ENCODE results near the gene SLC25A17.
"Not testable (repeated sequence)": the region's sequence is repeated elsewhere in the genome, so short reads cannot be mapped to it uniquely, and the experiment has no call there.

The SLC25A17 gene

GRCh38 chr22:40751250-40751649 lies 67.9 kb downstream of the SLC25A17 start:
- DNase-seq: no peak

- DNase-seq: no peak
Measured at GRCh38 chr22:40749829-40750228, 69.3 kb downstream of the SLC25A17 start.

DNA sequence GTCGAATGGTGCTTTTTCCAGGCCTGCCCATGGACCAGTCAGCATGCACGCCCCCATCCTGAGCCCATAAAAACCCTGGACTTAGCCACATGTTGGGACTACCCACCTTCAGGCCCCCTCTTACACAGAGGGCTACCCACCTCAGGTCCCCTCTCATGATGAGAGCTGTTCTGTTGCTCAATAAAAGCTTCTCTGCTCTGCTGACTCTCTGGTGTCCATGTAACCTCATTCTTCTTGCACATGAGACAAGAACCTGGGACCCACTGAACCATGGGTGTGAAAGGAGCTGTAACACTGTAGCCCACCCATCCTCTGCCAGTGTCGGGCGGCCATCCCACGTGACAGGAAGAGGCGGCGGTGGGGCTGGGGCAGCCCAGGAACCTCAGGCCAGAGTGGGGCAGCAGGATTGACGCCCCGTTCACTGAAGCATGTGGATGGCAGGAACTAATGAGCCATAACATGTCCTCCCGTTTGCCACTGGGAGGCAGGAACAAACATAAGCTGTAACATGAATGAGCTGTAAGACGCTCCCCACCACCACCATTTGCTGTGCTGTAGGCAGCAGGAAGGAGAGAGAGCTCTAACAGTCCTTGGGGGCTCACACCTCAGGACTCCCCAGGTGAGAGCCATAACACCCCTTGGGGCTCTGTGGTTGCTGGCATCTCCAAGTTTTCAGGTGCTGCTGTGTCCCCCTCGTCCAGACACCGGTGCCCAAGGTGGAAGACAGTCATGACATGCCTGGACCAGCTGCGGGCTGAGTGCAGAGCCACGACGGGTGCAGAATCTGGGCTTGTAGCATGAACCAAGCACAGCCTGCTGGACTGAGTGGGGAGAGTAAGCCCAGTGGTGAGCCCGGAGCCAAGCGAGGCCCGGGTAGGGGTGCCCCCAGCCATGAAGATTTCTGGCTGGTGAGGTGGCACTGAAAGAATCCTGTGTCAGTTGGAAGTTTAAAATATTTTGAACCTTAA lies 70.5 kb downstream of the SLC25A17 start:
- DNase-seq: no peak

GRCh38 chr22:40747361-40747760 lies 71.8 kb downstream of the SLC25A17 start:
- DNase-seq: no peak

DNA sequence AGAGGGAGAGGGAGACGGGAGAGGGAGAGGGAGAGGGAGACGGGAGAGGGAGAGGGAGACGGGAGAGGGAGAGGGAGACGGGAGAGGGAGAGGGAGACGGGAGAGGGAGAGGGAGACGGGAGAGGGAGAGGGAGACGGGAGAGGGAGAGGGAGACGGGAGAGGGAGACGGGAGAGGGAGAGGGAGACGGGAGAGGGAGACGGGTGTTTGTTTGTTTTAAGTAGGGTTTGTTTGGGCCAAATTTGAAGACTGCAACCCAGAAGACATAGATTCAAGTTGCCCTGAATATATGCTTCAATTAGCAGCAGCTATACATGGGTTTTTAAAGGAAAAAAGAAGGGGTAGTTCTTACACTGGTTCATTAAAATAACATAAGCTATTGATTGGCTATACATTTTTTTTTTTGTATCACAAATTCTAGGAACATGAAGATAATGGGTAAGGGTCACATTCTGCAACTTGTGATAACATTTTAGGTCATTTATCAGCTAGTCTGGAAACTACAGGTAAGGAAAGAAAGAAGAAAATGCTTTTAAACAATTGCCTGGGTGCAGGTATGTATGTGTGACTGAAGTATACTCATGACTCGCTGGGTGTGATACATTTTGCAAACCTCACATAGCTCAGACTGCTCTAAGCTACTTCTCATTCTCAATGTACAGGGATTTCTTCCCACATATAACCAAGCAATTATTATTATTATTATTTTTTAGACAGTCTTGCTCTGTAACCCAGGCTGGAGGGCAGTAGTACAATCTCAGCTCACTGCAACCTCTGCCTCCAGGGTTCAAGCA lies 72.5 kb downstream of the SLC25A17 start:
- no peak for DNase-seq

DNA sequence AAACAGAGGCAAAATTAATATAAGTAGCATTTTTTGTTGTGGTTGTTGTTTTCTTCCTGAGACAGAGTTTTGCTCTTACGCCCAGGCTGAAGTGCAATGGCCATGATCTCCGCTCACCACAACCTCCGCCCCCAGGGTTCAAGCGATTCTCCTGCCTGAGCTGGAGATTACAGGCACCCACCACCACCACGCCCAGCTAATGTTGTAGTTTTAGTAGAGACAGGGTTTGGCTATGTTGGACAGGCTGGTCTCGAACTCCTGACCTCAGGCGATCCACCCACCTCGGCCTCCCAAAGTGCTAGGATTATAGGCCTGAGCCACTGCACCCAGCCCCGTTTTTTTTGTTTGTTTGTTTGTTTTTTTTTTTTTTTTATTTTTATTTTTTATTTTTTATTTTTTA lies 75.4 kb downstream of the SLC25A17 start:
- no peak for DNase-seq

- no peak for DNase-seq
Measured at GRCh38 chr22:40741116-40741515, 78.0 kb downstream of the SLC25A17 start.

- DNase-seq: no peak
Measured at GRCh38 chr22:40739721-40740120, 79.4 kb downstream of the SLC25A17 start.

GRCh38 chr22:40733919-40734318 lies 85.2 kb downstream of the SLC25A17 start:
- no peak for DNase-seq

GRCh38 chr22:40732999-40733292 lies 86.2 kb downstream of the SLC25A17 start:
- no peak for DNase-seq

DNA sequence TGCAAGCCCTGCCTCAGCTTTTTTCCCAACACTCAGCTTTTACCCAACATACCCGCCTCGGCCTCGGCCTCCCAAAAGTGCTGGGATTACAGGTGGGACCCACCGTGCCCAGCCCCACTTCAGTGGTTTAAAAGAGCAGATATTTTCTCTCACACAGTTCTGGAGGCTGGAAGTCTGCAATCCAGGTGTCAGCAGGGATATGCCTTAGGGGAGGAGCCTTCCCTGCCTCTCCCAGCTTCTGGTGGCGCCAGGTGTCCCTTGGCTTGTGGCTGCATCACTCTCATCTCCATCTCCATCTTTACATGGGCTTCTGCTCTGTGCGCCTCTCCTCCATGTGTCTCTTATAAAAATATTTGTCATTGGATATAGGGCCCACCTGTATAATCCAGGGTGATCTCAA lies 89.9 kb downstream of the SLC25A17 start:
- no peak for DNase-seq

DNA sequence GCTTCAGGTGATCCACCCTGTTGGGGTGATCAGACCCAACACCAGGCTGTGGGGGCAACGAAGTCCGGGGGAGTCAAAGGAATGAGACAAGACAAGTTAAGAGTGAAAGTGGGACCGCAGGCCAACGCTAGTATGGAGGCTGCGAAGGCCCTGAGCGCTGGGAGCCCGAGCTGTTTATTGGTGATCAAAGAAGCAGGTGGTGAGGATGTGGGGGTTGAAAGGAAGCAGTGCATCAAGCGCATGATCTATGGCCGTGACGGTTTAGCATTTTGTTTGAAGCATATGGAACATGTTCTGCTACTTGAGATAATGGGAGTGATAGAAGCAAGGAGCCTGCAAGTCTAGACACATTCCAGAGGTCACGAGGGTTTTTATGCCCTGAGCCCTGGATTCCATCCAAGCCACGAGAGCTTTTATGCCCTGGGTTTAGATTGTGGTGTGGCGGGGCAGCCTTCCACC lies 90.4 kb downstream of the SLC25A17 start:
- DNase-seq: peak; percentile 67

GRCh38 chr22:40727964-40728615 lies 91.1 kb downstream of the SLC25A17 start:
- no peak for DNase-seq

GRCh38 chr22:40727070-40727963 lies 91.8 kb downstream of the SLC25A17 start:
- DNase-seq: peak; percentile 17

DNA sequence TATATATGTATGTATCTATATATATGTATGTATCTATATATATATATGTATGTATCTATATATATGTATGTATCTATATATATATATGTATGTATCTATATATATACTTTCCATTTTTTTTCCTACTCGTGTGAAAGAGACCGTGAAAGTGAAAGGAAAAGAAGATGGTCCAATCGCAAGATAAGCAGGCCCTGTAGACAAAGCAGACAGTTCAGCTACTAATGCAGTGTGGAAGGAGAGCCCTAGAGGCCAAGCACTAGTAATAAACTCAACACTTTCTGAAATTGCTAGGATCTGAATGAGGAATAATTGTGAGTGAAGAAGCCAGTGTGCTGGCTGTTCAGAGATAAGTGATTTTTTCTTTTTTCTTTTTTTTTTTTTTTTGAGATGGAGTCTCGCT lies 92.6 kb downstream of the SLC25A17 start:
- peak; percentile 53 for DNase-seq

DNA sequence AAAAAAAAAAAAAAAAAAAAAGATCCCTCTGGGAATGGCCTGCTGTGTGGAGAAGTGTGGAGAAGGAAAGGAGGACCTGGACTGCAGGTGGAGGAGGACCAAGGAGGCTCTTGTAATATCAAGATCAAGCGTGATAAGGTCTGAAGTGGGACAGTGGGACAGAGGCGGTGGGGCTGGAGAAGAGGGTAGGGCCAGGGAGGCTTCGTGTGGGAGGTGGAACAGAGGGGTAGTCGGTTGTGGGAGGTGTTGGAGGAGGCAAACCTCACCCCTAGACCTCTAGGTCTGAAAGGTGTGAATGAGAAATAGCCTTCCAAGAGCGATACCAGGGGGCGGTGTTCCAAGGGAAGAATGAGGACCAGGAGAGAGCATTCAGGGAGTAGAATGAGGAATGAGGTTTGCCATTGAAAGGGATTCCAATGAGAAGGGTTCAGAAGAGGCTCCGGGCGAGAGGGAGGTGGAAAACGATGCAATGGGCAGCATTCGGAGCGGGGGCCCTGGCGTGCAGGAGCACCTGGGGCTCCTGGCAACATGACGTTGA lies 95.7 kb downstream of the SLC25A17 start:
- no peak for DNase-seq

- no peak for DNase-seq
Measured at GRCh38 chr22:40721266-40721665, 97.9 kb downstream of the SLC25A17 start.

- no peak for DNase-seq
Measured at GRCh38 chr22:40720538-40721256, 98.4 kb downstream of the SLC25A17 start.

DNA sequence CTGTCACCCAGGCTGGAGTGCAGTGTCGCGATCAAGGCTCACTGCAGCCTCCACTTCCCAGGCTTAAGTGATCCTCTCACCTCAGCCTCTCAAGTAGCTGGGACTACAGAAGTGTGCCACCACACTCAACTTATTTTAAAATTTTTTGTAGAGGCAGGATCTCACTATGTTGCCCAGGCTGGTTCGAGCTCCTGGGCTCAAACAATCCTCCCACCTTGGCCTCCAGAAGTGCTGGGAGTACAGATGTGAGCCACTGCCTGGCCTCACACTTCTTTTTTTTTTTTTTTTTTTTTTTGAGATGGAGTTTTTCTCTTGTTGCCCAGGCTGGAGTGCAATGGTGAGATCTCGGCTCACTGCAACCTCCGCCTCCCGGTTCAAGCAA lies 99.0 kb downstream of the SLC25A17 start:
- not testable (repeated sequence) for DNase-seq
